CMK (cell line): ENCODE data around the gene LPCAT1.
"Not testable (repeated sequence)": the region's sequence is repeated elsewhere in the genome, so short reads cannot be mapped to it uniquely, and the experiment has no call there.

Source experiments
- DNase-seq: peaks from one replicate; pipeline ENCODE4 v3.0.0-alpha.2; 2010; ENCODE audit warnings: low read depth

The LPCAT1 gene

DNA sequence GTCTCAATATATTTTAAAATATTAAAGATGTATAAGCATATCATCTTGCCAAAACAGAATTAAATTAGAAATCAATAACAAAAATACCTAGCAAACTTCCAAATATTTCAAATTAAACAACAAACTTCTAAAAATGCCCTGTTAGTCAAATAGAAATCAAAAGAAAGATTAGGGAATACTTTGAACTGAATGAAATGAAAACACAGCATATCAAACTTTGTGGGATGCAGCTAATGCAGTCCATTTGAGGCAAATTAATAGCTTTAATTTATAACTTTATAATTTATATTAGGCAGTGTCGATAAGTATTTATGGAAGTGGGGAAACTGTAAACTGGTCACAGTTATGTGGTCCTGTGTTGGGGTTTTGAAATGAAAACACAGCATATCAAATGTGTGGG, 95.7 kb downstream of the LPCAT1 start:
- DNase-seq = no peak

- DNase-seq = no peak
These were observed 99.0 kb downstream of the LPCAT1 start for GRCh38 chr5:1424716-1425115.

DNA sequence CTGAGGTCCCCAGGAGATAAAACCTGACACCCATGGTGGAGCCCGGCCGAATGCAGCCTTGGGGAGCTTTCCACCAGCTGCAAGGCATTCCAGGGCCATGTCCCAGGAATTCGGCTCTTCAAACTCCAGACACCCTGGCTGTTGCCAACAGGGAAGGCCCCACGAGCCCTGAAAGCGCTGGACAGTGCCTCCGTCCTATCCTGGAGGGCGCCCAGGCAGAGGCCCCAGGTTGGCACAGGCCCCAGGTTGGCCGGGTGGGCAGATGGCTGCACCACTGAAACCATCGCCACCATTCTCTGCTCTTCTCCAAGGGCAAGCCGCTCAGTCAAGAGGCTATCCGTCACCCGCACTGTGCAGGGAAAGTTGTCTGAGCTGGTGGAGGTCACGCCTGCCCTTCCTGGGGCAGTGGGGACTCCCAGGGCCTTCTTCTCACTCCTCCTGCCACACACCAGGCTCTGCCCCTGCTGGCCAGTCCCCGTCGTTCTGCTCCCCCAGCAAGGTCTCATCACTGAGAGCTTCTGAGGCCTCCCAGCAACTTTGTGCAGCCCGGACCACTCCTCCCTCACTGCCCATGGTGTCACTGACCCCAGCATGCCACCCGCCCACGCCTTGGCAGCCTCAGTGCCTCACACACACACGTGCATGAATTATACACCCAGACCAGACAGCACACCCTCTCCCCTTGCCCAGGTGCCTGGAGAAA, 99.7 kb downstream of the LPCAT1 start:
- no peak for DNase-seq

GRCh38 chr5:1422522-1422921, 101.2 kb downstream of the LPCAT1 start:
- DNase-seq = not testable (repeated sequence)

- DNase-seq = no peak
These were observed 102.0 kb downstream of the LPCAT1 start for GRCh38 chr5:1421521-1422341.

GRCh38 chr5:1420211-1421195, 103.3 kb downstream of the LPCAT1 start:
- no peak for DNase-seq

DNA sequence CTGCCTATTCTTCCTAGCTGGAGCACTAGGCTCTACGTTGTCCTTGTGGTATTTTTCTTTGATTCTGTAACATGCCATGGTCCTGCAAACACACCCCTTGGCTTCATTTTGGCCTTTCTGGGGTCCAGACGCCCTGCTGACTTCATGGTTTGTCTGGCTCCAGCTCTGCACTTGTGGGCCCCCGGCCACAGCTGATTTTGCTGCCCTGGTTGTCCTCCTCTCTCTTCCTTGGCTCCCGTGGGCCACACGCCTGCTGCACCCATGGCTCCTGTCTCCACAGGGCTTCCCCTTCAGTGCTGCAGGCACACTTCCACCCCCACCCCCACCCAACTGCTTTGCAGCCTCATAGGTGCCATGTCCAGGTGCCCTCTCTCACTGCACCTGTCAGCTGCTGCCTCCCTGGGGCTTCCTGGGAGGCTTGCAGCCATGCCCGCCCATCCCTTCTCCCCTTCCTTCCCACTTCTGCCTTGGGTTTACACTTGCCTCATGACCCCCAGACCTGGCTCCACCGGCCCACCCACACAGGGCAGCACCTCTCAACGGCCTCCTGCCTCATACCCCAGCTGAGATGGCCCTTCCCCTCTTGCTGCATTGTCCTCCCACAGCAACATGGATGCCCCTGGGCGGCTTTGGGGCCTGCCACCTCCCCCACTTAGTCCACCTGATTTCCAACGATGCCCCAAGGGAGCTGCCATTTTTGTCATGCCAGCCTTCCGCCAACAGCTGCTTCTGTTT, 104.1 kb downstream of the LPCAT1 start:
- DNase-seq = no peak

DNA sequence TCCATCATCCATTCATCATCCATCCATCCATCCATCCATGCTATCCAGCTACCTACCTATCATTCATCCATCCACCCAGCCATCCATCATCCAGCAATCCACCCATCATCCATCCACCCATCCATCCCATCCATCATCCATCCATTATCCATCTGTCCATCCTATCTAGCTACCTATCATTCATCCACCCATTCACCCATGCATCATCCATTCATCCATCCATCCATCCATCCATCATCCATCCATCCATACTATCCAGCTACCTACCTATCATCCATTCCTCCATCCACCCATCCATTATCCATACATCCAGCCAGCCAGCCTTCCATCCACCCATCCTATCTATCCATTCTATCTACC, 104.9 kb downstream of the LPCAT1 start:
- no peak for DNase-seq

DNA sequence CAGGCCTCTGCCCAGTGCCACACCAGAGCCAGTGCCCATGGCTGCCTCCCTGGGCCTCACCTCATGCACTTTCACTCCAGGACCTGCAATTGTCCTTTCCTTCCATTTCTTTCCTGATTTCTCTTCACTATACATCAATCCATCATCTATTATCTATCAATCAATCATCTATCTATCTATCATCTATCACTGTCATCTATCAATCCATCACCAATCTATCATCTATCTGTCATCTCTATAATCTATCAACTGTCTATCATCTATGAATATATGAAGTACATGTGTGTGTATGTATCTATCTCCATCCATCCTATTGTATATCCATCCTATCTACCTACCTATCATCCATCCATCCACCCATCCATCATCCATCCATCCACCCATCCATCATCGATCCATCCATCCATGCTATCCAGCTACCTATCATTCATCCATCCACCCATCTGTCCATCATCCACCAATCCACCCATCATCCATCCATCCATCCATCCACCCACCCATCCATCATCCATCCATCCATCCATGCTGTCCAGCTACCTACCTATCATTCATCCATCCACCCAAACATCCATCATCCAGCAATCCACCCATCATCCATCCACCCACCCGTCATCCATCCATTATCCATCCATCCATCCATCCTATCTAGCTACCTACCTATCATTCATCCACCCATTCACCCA, 105.4 kb downstream of the LPCAT1 start:
- DNase-seq = no peak

- DNase-seq = no peak
These were observed 106.1 kb downstream of the LPCAT1 start for GRCh38 chr5:1417586-1418225.

- no peak for DNase-seq
These were observed 106.8 kb downstream of the LPCAT1 start for GRCh38 chr5:1416856-1417469.

DNA sequence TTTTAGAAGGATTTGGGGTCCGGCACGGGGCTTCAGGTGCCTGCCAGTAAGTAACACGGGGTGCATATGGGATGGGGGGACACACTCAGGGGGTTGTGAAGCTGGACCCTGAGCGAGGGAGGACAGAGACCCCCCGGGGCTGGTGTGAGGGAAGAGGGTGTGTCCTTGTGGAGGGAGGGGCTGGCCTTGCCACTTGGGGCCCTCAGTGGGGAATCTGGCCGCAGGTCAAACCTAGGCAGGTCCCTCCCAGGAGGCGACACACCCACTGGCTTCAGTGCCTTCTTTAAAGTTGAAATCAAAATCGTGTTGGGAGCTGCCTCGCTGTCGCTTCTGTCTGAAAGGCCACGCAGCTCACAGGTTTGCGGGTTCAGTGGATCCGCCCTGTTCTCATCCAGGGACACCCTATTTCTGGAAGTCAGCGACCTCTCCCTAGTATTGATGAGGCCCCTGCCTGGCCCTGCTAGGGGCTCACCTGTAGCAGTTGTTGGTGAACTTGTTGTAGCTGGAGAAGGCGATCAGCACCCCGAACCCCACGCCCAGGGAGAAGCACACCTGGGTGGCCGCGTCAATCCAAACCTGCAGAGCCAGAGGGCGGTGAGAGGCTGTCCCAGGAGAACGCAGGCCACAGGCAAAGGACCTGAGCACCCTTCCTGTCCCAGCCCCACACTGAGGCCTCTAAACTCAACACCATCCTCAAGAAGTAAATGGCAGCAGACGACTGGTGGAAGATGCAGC, 108.0 kb downstream of the LPCAT1 start:
- no peak for DNase-seq

DNA sequence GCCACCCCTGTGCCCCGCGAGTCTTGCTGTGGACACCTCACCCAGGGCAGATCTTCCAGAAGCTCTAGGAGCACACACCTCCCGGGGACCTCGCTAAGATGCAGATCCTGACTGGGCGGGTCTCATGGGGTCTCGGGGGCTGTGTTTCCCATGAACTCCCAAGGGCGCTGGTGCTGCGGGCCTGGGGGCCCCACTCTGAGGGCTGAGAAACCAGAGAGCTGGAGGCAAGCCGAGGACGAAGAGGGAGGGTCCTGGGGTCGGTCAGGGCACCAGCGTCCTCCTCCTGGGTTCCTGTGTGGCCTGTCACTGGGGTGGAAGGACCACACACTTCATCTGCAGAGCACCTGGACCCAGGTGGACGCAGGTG, 108.7 kb downstream of the LPCAT1 start:
- no peak for DNase-seq

- no peak for DNase-seq
These were observed 109.3 kb downstream of the LPCAT1 start for GRCh38 chr5:1414311-1415058.

- no peak for DNase-seq
These were observed 110.0 kb downstream of the LPCAT1 start for GRCh38 chr5:1413611-1414241.

GRCh38 chr5:1413211-1413610, 110.5 kb downstream of the LPCAT1 start:
- DNase-seq = no peak

- DNase-seq = no peak
These were observed 111.1 kb downstream of the LPCAT1 start for GRCh38 chr5:1412621-1413020.

DNA sequence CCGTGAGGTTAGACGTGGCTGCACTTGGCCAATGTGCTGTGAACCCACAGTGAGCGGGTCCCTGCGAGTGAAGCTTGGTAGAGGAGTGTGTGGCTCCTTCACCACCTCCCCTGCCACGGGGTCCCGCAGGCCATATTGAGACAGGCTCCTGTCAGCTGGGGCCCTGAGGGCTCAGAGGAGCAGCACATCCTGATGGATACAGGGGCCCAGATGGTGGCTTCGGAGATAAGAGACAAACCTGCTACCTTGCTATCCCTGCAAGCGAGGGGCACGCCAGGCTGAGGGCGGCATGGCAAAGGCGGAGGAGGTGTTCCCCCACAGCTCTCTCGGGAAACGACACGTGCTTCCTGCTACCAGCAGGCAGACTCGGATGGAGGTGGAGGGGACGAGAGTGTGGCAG, 111.6 kb downstream of the LPCAT1 start:
- no peak for DNase-seq
